Superior temporal gyrus (tissue), 1 donor: ENCODE measurements around the gene UGT2A1.

Source experiments
- DNase-seq: peaks from one replicate; pipeline ENCODE4 v3.0.0-alpha.2; 2016; ENCODE audit errors: extremely low spot score

Gene UGT2A1

GRCh38 chr4:69589884-69590283 lies 63.2 kb downstream of the UGT2A1 start:
- no peak for DNase-seq

- no peak for DNase-seq
These were observed 68.9 kb downstream of the UGT2A1 start for GRCh38 chr4:69584135-69584534.

GRCh38 chr4:69583543-69583942 lies 69.5 kb downstream of the UGT2A1 start:
- DNase-seq, result no peak

- DNase-seq, result no peak
These were observed 75.8 kb downstream of the UGT2A1 start for GRCh38 chr4:69577245-69577644.

- DNase-seq, result no peak
These were observed 76.7 kb downstream of the UGT2A1 start for GRCh38 chr4:69576251-69576877.

- no peak for DNase-seq
These were observed 84.3 kb downstream of the UGT2A1 start for GRCh38 chr4:69568787-69569186.

- DNase-seq, result no peak
These were observed 89.6 kb downstream of the UGT2A1 start for GRCh38 chr4:69563424-69563823.

- DNase-seq, result no peak
These were observed 103.4 kb downstream of the UGT2A1 start for GRCh38 chr4:69549651-69550050.

GRCh38 chr4:69546134-69546765 lies 106.8 kb downstream of the UGT2A1 start:
- no peak for DNase-seq
